H9 (cell line): ENCODE data around the gene FAHD1. TPM values are rescaled to one million over a fixed set of nuclear protein-coding genes. Genes with fewer than 3 reads are reported as not detected.

Experiments
- DNase-seq: peaks from one replicate; pipeline ENCODE4 v3.0.0-alpha.2; 2017
- H2AFZ ChIP-seq: one replicate; pipeline ENCODE4 v1.6.1; 2013; ENCODE audit warnings: mild to moderate bottlenecking, low read length, control low read depth, moderate library complexity
- H2AK5ac ChIP-seq: 2 replicates; pipeline ENCODE4 v1.6.1; 2013; ENCODE audit warnings: low read length, control low read depth, mixed read lengths; ENCODE audit not compliant: insufficient read length
- H2BK120ac ChIP-seq: one replicate; pipeline ENCODE4 v1.6.1; 2013; ENCODE audit warnings: low read depth, mild to moderate bottlenecking, low read length, control low read depth, inconsistent platforms; ENCODE audit not compliant: poor library complexity, severe bottlenecking
- H2BK12ac ChIP-seq: 2 replicates; pipeline ENCODE4 v1.6.1; 2013; ENCODE audit warnings: low read length, control low read depth, mixed read lengths, low read depth; ENCODE audit not compliant: insufficient read length
- H2BK15ac ChIP-seq: 2 replicates; pipeline ENCODE4 v1.6.1; 2013; ENCODE audit warnings: low read depth, low read length, control low read depth
- H2BK20ac ChIP-seq: one replicate; pipeline ENCODE4 v1.6.1; 2013; ENCODE audit warnings: low read depth, mild to moderate bottlenecking, low read length, control low read depth, inconsistent platforms; ENCODE audit not compliant: poor library complexity, severe bottlenecking
- H2BK5ac ChIP-seq: 2 replicates; pipeline ENCODE4 v1.6.1; 2013; ENCODE audit warnings: low read length, control low read depth, mixed read lengths; ENCODE audit not compliant: insufficient read length
- H3K14ac ChIP-seq: 2 replicates; pipeline ENCODE4 v1.6.1; 2013; ENCODE audit warnings: low read length, control low read depth; ENCODE audit not compliant: insufficient read depth
- H3K18ac ChIP-seq: 2 replicates; pipeline ENCODE4 v1.6.1; 2013; ENCODE audit warnings: low read depth, mild to moderate bottlenecking, mixed read lengths, low read length, control low read depth; ENCODE audit not compliant: insufficient read length
- H3K23ac ChIP-seq: 2 replicates; pipeline ENCODE4 v1.6.1; 2013; ENCODE audit warnings: low read length, control low read depth, mixed read lengths, low read depth; ENCODE audit not compliant: insufficient read length
- H3K23me2 ChIP-seq: 2 replicates; pipeline ENCODE4 v1.6.1; 2013; ENCODE audit warnings: low read depth, mild to moderate bottlenecking, mixed read lengths, low read length, control low read depth; ENCODE audit not compliant: insufficient read length, poor library complexity, severe bottlenecking
- H3K27ac ChIP-seq: 2 replicates; pipeline ENCODE4 v1.5.1; 2013; ENCODE audit warnings: low read length, control low read depth, mixed read lengths, low read depth; ENCODE audit not compliant: insufficient read length
- H3K27me3 ChIP-seq: 2 replicates; pipeline ENCODE4 v1.6.1; 2013; ENCODE audit warnings: low read length, control low read depth, inconsistent platforms; ENCODE audit not compliant: insufficient read depth
- H3K4ac ChIP-seq: 2 replicates; pipeline ENCODE4 v1.6.1; 2013; ENCODE audit warnings: low read depth, mild to moderate bottlenecking, control low read depth, inconsistent platforms, low read length, moderate library complexity
- H3K4me1 ChIP-seq: 2 replicates; pipeline ENCODE4 v1.6.1; 2013; ENCODE audit warnings: low read length, control low read depth, inconsistent platforms; ENCODE audit not compliant: insufficient read depth
- H3K4me2 ChIP-seq: 2 replicates; pipeline ENCODE4 v1.6.1; 2013; ENCODE audit warnings: low read length, control low read depth, mixed read lengths; ENCODE audit not compliant: insufficient read length, insufficient read depth
- H3K56ac ChIP-seq: 2 replicates; pipeline ENCODE4 v1.6.1; 2013; ENCODE audit warnings: low read depth, mild to moderate bottlenecking, mixed read lengths, low read length, control low read depth; ENCODE audit not compliant: insufficient read length
- H3K79me1 ChIP-seq: 2 replicates; pipeline ENCODE4 v1.6.1; 2013; ENCODE audit warnings: low read depth, mild to moderate bottlenecking, moderate library complexity, low read length, control low read depth, inconsistent platforms; ENCODE audit not compliant: insufficient read depth, poor library complexity, severe bottlenecking
- H3K79me2 ChIP-seq: 2 replicates; pipeline ENCODE4 v1.6.1; 2013; ENCODE audit warnings: low read length, control low read depth, inconsistent platforms; ENCODE audit not compliant: insufficient read depth
- H3K9ac ChIP-seq: 2 replicates; pipeline ENCODE4 v1.6.1; 2013; ENCODE audit warnings: low read length, control low read depth, mixed read lengths; ENCODE audit not compliant: insufficient read length; ENCODE audit errors: extremely low read depth
- H3K9me3 ChIP-seq: one replicate; pipeline ENCODE4 v1.6.1; 2013; ENCODE audit warnings: low read depth, low read length, inconsistent platforms; ENCODE audit not compliant: control insufficient read depth
- H3T11ph ChIP-seq: one replicate; pipeline ENCODE4 v1.6.1; 2013; ENCODE audit warnings: mild to moderate bottlenecking, low read length, control low read depth, inconsistent platforms
- H4K20me1 ChIP-seq: one replicate; pipeline ENCODE4 v1.6.1; 2013; ENCODE audit not compliant: control insufficient read depth, insufficient read length, insufficient read depth
- H4K5ac ChIP-seq: 2 replicates; pipeline ENCODE4 v1.6.1; 2013; ENCODE audit warnings: low read depth, mild to moderate bottlenecking, mixed read lengths, low read length, control low read depth; ENCODE audit not compliant: insufficient read length
- H4K8ac ChIP-seq: replicated peaks from 2 replicates; pipeline ENCODE4 v1.6.1; 2013; ENCODE audit warnings: low read length, control low read depth, mixed read lengths, low read depth; ENCODE audit not compliant: insufficient read length
- H4K91ac ChIP-seq: 2 replicates; pipeline ENCODE4 v1.6.1; 2013; ENCODE audit warnings: low read depth, mild to moderate bottlenecking, moderate library complexity, mixed read lengths, low read length, control low read depth; ENCODE audit not compliant: insufficient read length
- H3K27ac Mint-ChIP-seq, 3 experiments: 2 replicates in 2 of 3; 3 replicates in 1 of 3; pipeline ENCODE4 v1.8.0; 2020 to 2021; ENCODE audit warnings: mixed read lengths in 3 of 3, mild to moderate bottlenecking in 1 of 3, moderate library complexity in 1 of 3
- H3K27me3 Mint-ChIP-seq: 2 replicates; pipeline ENCODE4 v1.8.0; 2021; ENCODE audit warnings: low read depth, mild to moderate bottlenecking, moderate library complexity, mixed read lengths
- H3K36me3 Mint-ChIP-seq, 3 experiments: 2 replicates in 2 of 3; 3 replicates in 1 of 3; pipeline ENCODE4 v1.8.0; 2020 to 2021; ENCODE audit warnings: low read depth in 3 of 3, mixed read lengths in 3 of 3; ENCODE audit not compliant: insufficient read depth in 1 of 3
- H3K4me1 Mint-ChIP-seq, 2 experiments: 2 replicates each; pipeline ENCODE4 v1.8.0; 2020; ENCODE audit warnings: mixed read lengths in 2 of 2
- H3K4me3 Mint-ChIP-seq, 2 experiments: 2 replicates in 1 of 2; 3 replicates in 1 of 2; pipeline ENCODE4 v1.8.0; 2020 to 2021; ENCODE audit warnings: mild to moderate bottlenecking in 2 of 2, mixed read lengths in 2 of 2, moderate library complexity in 1 of 2
- H3K9me3 Mint-ChIP-seq, 2 experiments: 2 replicates in 1 of 2; 3 replicates in 1 of 2; pipeline ENCODE4 v1.8.0; 2020; ENCODE audit warnings: mild to moderate bottlenecking in 2 of 2, mixed read lengths in 2 of 2, moderate library complexity in 1 of 2
- WGBS: extraction: QIAGEN DNeasy Blood & Tissue Kit; methylation state at CpG from one replicate; pipeline ENCODE4 v1.1.7; 2013; ENCODE audit warnings: missing lambda C conversion rate, low lambda C conversion rate, mixed read lengths; ENCODE audit not compliant: insufficient read length; ENCODE audit errors: extremely low coverage; 5-methylcytosine and 5-hydroxymethylcytosine counted together
- total RNA-seq: library from RNA; stranded (reverse); gene quantifications from 2 replicates; pipeline ENCODE4 v1.2.1, GENCODE V29; 2021
- TF ChIP-seq, protein P1 (sequence below): fragments of 200-600 bp; sonication (generic); conservative IDR thresholded peaks from 3 replicates; pipeline ENCODE4 v1.8.0; 2021; ENCODE audit warnings: antibody characterized with exemption, mild to moderate bottlenecking

The FAHD1 gene
- total RNA-seq, 1 experiment from 2014 or later = 16.2 TPM

DNA sequence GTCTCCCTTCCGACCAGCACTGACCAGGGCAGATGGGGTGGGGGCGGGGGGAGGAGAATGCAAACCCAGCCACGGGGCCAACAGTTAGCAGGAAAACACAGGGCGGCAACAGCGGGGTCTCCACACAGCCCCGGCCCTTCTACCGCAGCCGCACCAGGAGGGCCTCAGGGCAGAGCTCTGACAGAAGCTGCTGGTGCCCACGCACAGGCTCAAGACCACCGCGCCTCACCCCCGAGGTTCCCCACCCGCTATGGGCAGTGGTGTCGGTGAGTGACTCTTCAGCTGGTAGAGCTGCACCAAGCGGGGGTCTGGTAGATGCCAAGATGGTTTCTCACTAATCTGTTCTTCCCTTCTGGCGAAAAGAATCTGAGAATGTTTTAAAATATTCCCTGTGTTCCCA lies 16.5 kb upstream of the FAHD1 start:
- no peak overlapping the region for H4K91ac ChIP-seq
- no peak overlapping the region for H3K9ac ChIP-seq
- H3K9me3 ChIP-seq = no peaks in the 10 kb centered on the region
- no peaks in the 10 kb centered on the region for H3K79me2 ChIP-seq
- no peaks in the 10 kb centered on the region for H4K20me1 ChIP-seq
- TF ChIP-seq, protein P1, sequence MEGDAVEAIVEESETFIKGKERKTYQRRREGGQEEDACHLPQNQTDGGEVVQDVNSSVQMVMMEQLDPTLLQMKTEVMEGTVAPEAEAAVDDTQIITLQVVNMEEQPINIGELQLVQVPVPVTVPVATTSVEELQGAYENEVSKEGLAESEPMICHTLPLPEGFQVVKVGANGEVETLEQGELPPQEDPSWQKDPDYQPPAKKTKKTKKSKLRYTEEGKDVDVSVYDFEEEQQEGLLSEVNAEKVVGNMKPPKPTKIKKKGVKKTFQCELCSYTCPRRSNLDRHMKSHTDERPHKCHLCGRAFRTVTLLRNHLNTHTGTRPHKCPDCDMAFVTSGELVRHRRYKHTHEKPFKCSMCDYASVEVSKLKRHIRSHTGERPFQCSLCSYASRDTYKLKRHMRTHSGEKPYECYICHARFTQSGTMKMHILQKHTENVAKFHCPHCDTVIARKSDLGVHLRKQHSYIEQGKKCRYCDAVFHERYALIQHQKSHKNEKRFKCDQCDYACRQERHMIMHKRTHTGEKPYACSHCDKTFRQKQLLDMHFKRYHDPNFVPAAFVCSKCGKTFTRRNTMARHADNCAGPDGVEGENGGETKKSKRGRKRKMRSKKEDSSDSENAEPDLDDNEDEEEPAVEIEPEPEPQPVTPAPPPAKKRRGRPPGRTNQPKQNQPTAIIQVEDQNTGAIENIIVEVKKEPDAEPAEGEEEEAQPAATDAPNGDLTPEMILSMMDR = no peak
- no peak overlapping the region for H4K8ac ChIP-seq
- no peak overlapping the region for H2BK12ac ChIP-seq
- H3K79me1 ChIP-seq = no peaks in the 10 kb centered on the region
- H3K4me1 Mint-ChIP-seq = peaks cover 0 to 3% of the 10 kb centered on the region in 2 experiments; a peak in 2 of 4 replicates
- peaks cover 18 to 43% (median 20%) of the 10 kb centered on the region in 3 experiments for H3K36me3 Mint-ChIP-seq
- H3K4me3 Mint-ChIP-seq = no peak overlapping the region
- H3K14ac ChIP-seq = no peak overlapping the region
- H2BK20ac ChIP-seq = no peak overlapping the region
- no peak overlapping the region for H3T11ph ChIP-seq
- no CpG with 5 or more reads among the region's 16 CpGs for WGBS
- no peak overlapping the region for H3K4ac ChIP-seq
- H4K5ac ChIP-seq = no peak overlapping the region
- no peak overlapping the region for H3K27ac Mint-ChIP-seq
- H3K9me3 Mint-ChIP-seq = peaks cover 2 to 4% of the 10 kb centered on the region in 2 experiments; a peak in 2 of 5 replicates
- no peak overlapping the region for H3K56ac ChIP-seq
- H2AFZ ChIP-seq = no peak overlapping the region
- H3K4me2 ChIP-seq = no peak overlapping the region
- no peak overlapping the region for H2BK120ac ChIP-seq
- H3K4me1 ChIP-seq = no peaks in the 10 kb centered on the region
- no peaks in the 10 kb centered on the region for H3K27me3 Mint-ChIP-seq
- no peak for DNase-seq
- H3K23ac ChIP-seq = no peak overlapping the region
- H2BK15ac ChIP-seq = no peak overlapping the region
- H2BK5ac ChIP-seq = no peak overlapping the region
- H2AK5ac ChIP-seq = no peak overlapping the region
- no peak overlapping the region for H3K18ac ChIP-seq
- H3K27me3 ChIP-seq = no peaks in the 10 kb centered on the region
- H3K23me2 ChIP-seq = no peaks in the 10 kb centered on the region
- H3K27ac ChIP-seq = no peak overlapping the region
